Measurements from ENCODE around the gene GCNT1.

Gene GCNT1

GRCh38 chr9:76458903-76459693 lies at the start of gene GCNT1:
GCNT1 (plus strand) TSS chr9:76459182; CDS start chr9:76502382, 43,200 bp downstream.
- Mint-ChIP-seq H3K4me3 (peak within 1 kb of the TSS; percentile 87), H3K9me3 (no peaks in the 10 kb centered on the region), H3K27me3 (no peaks in the 10 kb centered on the region), H3K36me3 (ENCODE audit: insufficient read depth) (peaks cover 1% of the 10 kb centered on the region), H3K4me1 (peaks cover 19% of the 10 kb centered on the region), H3K27ac (ENCODE audit: low read depth) (peak within 1 kb of the TSS; percentile 49)
- peak; percentile 89 for ATAC-seq (replicated peaks; ENCODE audit: extremely low read depth, poor library complexity, severe bottlenecking)
- DNase-seq (ENCODE audit: low spot score in 2 of 2), result peak; percentile 78 to 90

GRCh38 chr9:76412638-76413037 lies 46.3 kb upstream of the GCNT1 start:
- Mint-ChIP-seq H3K4me1 (no peaks in the 10 kb centered on the region), H3K27me3 (peaks cover 12% of the 10 kb centered on the region), H3K36me3 (ENCODE audit: insufficient read depth) (no peaks in the 10 kb centered on the region), H3K27ac (ENCODE audit: low read depth) (no peak overlapping the region), H3K9me3 (peaks cover 11% of the 10 kb centered on the region), H3K4me3 (no peak overlapping the region)
- ATAC-seq (replicated peaks; ENCODE audit: extremely low read depth, poor library complexity, severe bottlenecking) (no peak), DNase-seq (ENCODE audit: low spot score in 2 of 2) (no peak)

GRCh38 chr9:76413658-76414057 lies 45.3 kb upstream of the GCNT1 start:
- no peaks in the 10 kb centered on the region for H3K4me1 Mint-ChIP-seq
- DNase-seq (ENCODE audit: low spot score in 2 of 2), result no peak
- no peak overlapping the region for H3K4me3 Mint-ChIP-seq
- ATAC-seq (replicated peaks; ENCODE audit: extremely low read depth, poor library complexity, severe bottlenecking), result no peak
- H3K36me3 Mint-ChIP-seq (ENCODE audit: insufficient read depth), result no peaks in the 10 kb centered on the region
- peaks cover 12% of the 10 kb centered on the region for H3K27me3 Mint-ChIP-seq
- H3K27ac Mint-ChIP-seq (ENCODE audit: low read depth), result no peak overlapping the region
- H3K9me3 Mint-ChIP-seq, result peaks cover 11% of the 10 kb centered on the region

GRCh38 chr9:76414661-76415060 lies 44.3 kb upstream of the GCNT1 start:
- Mint-ChIP-seq H3K27ac (ENCODE audit: low read depth) (no peak overlapping the region), H3K4me1 (no peaks in the 10 kb centered on the region), H3K27me3 (peaks cover 12% of the 10 kb centered on the region), H3K36me3 (ENCODE audit: insufficient read depth) (no peaks in the 10 kb centered on the region), H3K4me3 (no peak overlapping the region), H3K9me3 (peaks cover 11% of the 10 kb centered on the region)
- DNase-seq (ENCODE audit: low spot score in 2 of 2) (no peak), ATAC-seq (replicated peaks; ENCODE audit: extremely low read depth, poor library complexity, severe bottlenecking) (no peak)

- no peaks in the 10 kb centered on the region for H3K4me1 Mint-ChIP-seq
- no peaks in the 10 kb centered on the region for H3K36me3 Mint-ChIP-seq (ENCODE audit: insufficient read depth)
- no peak for DNase-seq (ENCODE audit: low spot score in 2 of 2)
- no peak overlapping the region for H3K27ac Mint-ChIP-seq (ENCODE audit: low read depth)
- H3K9me3 Mint-ChIP-seq, result peaks cover 11% of the 10 kb centered on the region
- no peak overlapping the region for H3K4me3 Mint-ChIP-seq
- no peak for ATAC-seq (replicated peaks; ENCODE audit: extremely low read depth, poor library complexity, severe bottlenecking)
- H3K27me3 Mint-ChIP-seq, result peaks cover 12% of the 10 kb centered on the region
Measured at GRCh38 chr9:76415154-76415553, 43.8 kb upstream of the GCNT1 start.

GRCh38 chr9:76415731-76416130 lies 43.3 kb upstream of the GCNT1 start:
- DNase-seq (ENCODE audit: low spot score in 2 of 2) (no peak), ATAC-seq (replicated peaks; ENCODE audit: extremely low read depth, poor library complexity, severe bottlenecking) (no peak)
- no peaks in the 10 kb centered on the region for H3K4me1 Mint-ChIP-seq
- H3K9me3 Mint-ChIP-seq, result peaks cover 11% of the 10 kb centered on the region
- no peak overlapping the region for H3K27ac Mint-ChIP-seq (ENCODE audit: low read depth)
- H3K4me3 Mint-ChIP-seq, result no peak overlapping the region
- H3K36me3 Mint-ChIP-seq (ENCODE audit: insufficient read depth), result no peaks in the 10 kb centered on the region
- H3K27me3 Mint-ChIP-seq, result peaks cover 12% of the 10 kb centered on the region

- ATAC-seq (replicated peaks; ENCODE audit: extremely low read depth, poor library complexity, severe bottlenecking) (no peak), DNase-seq (ENCODE audit: low spot score in 2 of 2) (no peak)
- H3K36me3 Mint-ChIP-seq (ENCODE audit: insufficient read depth), result no peaks in the 10 kb centered on the region
- no peaks in the 10 kb centered on the region for H3K4me1 Mint-ChIP-seq
- H3K27me3 Mint-ChIP-seq, result peaks cover 12% of the 10 kb centered on the region
- no peak overlapping the region for H3K27ac Mint-ChIP-seq (ENCODE audit: low read depth)
- H3K4me3 Mint-ChIP-seq, result no peak overlapping the region
- peaks cover 11% of the 10 kb centered on the region for H3K9me3 Mint-ChIP-seq
Measured at GRCh38 chr9:76417394-76417793, 41.6 kb upstream of the GCNT1 start.

GRCh38 chr9:76419782-76420380 lies 39.1 kb upstream of the GCNT1 start:
- Mint-ChIP-seq H3K9me3 (no peaks in the 10 kb centered on the region), H3K27me3 (no peaks in the 10 kb centered on the region), H3K36me3 (ENCODE audit: insufficient read depth) (no peaks in the 10 kb centered on the region), H3K4me1 (no peaks in the 10 kb centered on the region), H3K27ac (ENCODE audit: low read depth) (no peak overlapping the region), H3K4me3 (no peak overlapping the region)
- DNase-seq (ENCODE audit: low spot score in 2 of 2) (no peak), ATAC-seq (replicated peaks; ENCODE audit: extremely low read depth, poor library complexity, severe bottlenecking) (no peak)

- Mint-ChIP-seq H3K27me3 (no peaks in the 10 kb centered on the region), H3K27ac (ENCODE audit: low read depth) (peak overlapping the region; percentile 7), H3K4me3 (no peak overlapping the region), H3K36me3 (ENCODE audit: insufficient read depth) (no peaks in the 10 kb centered on the region), H3K4me1 (no peaks in the 10 kb centered on the region), H3K9me3 (no peaks in the 10 kb centered on the region)
- ATAC-seq (replicated peaks; ENCODE audit: extremely low read depth, poor library complexity, severe bottlenecking), result no peak
- DNase-seq (ENCODE audit: low spot score in 2 of 2), result no peak
Measured at GRCh38 chr9:76423216-76424177, 35.5 kb upstream of the GCNT1 start.

- DNase-seq (ENCODE audit: low spot score in 2 of 2) (no peak), ATAC-seq (replicated peaks; ENCODE audit: extremely low read depth, poor library complexity, severe bottlenecking) (no peak)
- Mint-ChIP-seq H3K36me3 (ENCODE audit: insufficient read depth) (no peaks in the 10 kb centered on the region), H3K27ac (ENCODE audit: low read depth) (peak overlapping the region; percentile 7), H3K27me3 (no peaks in the 10 kb centered on the region), H3K4me1 (no peaks in the 10 kb centered on the region), H3K4me3 (no peak overlapping the region), H3K9me3 (no peaks in the 10 kb centered on the region)
Measured at GRCh38 chr9:76424491-76424890, 34.5 kb upstream of the GCNT1 start.

- ATAC-seq (replicated peaks; ENCODE audit: extremely low read depth, poor library complexity, severe bottlenecking) (no peak), DNase-seq (ENCODE audit: low spot score in 2 of 2) (no peak)
- Mint-ChIP-seq H3K4me3 (no peak overlapping the region), H3K27me3 (no peaks in the 10 kb centered on the region), H3K27ac (ENCODE audit: low read depth) (no peak overlapping the region), H3K9me3 (no peaks in the 10 kb centered on the region), H3K36me3 (ENCODE audit: insufficient read depth) (no peaks in the 10 kb centered on the region), H3K4me1 (no peaks in the 10 kb centered on the region)
Measured at GRCh38 chr9:76425677-76426453, 33.1 kb upstream of the GCNT1 start.

Data from central memory CD8-positive, alpha-beta T cell (primary cell).